Pancreas (tissue), 10 donors: ENCODE measurements around the gene MMP2. TPM values are rescaled to one million over a fixed set of nuclear protein-coding genes. Genes with fewer than 3 reads are reported as not detected.

Source experiments
- ATAC-seq, 4 donors: fragments of 200-7000 bp; cut with Tn5 transposase; one replicate each; pipeline versions ENCODE4 v1.8.0 to v1.9.1; 2020; ENCODE audit warnings: mild to moderate bottlenecking in 4 of 4, moderate library complexity in 4 of 4
- DNase-seq, 6 donors: peaks; one replicate each; pipeline ENCODE4 v3.0.0-alpha.2; 2020
- FAIRE-seq: peaks from 2 replicates; lab custom pipeline; 2012; peaks lifted over from hg19 to GRCh38; lab: Jason Lieb, UNC
- H3K27ac ChIP-seq, 4 donors: fragments of 200-600 bp; sonication (generic); 1 replicate in 3 of 4; 2 replicates in 1 of 4; pipeline versions ENCODE4 v1.5.0 to v1.8.0; 2020
- H3K27me3 ChIP-seq, 4 donors: fragments of 200-600 bp; one replicate each; pipeline ENCODE4 v1.8.0; 2021
- H3K36me3 ChIP-seq, 3 donors: fragments of 200-600 bp; sonication (generic) in 1 of 3; one replicate each; pipeline versions ENCODE4 v1.5.0 to v1.8.0; 2020 to 2021
- H3K4me1 ChIP-seq, 3 donors: fragments of 200-600 bp; one replicate each; pipeline ENCODE4 v1.8.0; 2021
- H3K4me3 ChIP-seq, 4 donors: fragments of 200-600 bp; sonication (generic) in 2 of 4; one replicate each; pipeline versions ENCODE4 v1.5.0 to v1.8.0; 2020 to 2021
- H3K9me3 ChIP-seq, 4 donors: fragments of 200-600 bp; one replicate each; pipeline ENCODE4 v1.8.0; 2021
- WGBS, 2 donors: extraction: QIAGEN DNeasy Blood & Tissue Kit; methylation state at CpG; one replicate each; pipeline ENCODE4 v1.1.7; 2013; 5-methylcytosine and 5-hydroxymethylcytosine counted together
- intact Hi-C, 3 donors: fragments of 100-400 bp; cut with DNase I; formaldehyde crosslinking; loops; one replicate each; pipeline versions ENCODE4 v1.11.1 to v1.14.2; 2022
- polyA plus RNA-seq, 2 donors: library from polyadenylated mRNA; stranded (reverse); fragments of 200-250 nt; gene quantifications; one replicate each; pipeline ENCODE4 v1.2.3, GENCODE V29; 2013
- total RNA-seq, 6 donors: library from RNA; stranded (reverse); fragmentation: NEBNext Ultra II Directional in 4 of 6; extraction: Animal tissue kit (Norgen Biotek cat#: 25700) in 4 of 6; gene quantifications; one replicate each; pipeline versions ENCODE4 v1.2.1 to v1.2.4, GENCODE V29; 2021 to 2023
- TF ChIP-seq, protein P1 (sequence below), 4 donors: fragments of 200-600 bp; sonication (generic) in 3 of 4; IDR thresholded peaks; one replicate each; pipeline versions ENCODE4 v1.5.0 to v1.8.0; 2021; ENCODE audit warnings: antibody characterized with exemption in 4 of 4
- donor health status: healthy with polysubstance abuse.
- donor health status: DM: no; HTN: no; CAD: no; lungs with moderate emphysema.
- donor health status: DM: no; HTN: no; CAD: no.
- donor health status: control.
- donor health status: control.
- donor health status: Bipolar disorder and iron deficiency.
- donor health status: DM: yes; HTN: yes; CAD: no.
- donor health status: DM: no; HTN: no; CAD: no.
- donor health status: DM: no; HTN: no; CAD: no.
- donor health status: DM: yes; HTN: yes; CAD: no.

Gene MMP2
- total and polyA plus RNA-seq, 8 donors: 6.5 to 108 (median 13.2) TPM

DNA sequence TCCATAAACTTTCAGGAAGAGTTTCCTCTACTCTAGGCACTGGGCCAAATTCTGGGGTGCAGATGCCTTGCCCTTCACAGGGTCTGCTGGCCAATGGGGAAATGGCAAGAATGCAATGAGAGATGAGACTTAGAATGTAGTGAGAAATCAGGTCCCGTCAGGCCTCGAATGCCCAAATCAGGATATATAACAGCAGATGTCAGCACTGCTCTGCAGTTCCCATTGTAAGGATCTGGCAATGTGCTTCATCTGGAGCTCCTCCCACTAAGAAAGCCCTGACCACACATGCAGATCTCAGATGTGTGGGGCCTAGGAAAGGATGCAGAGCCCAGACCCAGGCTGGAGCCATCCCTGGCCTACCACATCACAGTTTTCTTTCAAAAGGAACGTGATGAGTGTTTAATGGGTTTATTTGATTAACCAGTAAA, 16.0 kb downstream of the MMP2 start:
- Histone ChIP-seq H3K27me3 (no peaks in the 10 kb centered on the region), H3K9me3 (no peaks in the 10 kb centered on the region), H3K4me3 (no peak overlapping the region), H3K4me1 (no peaks in the 10 kb centered on the region), H3K27ac (no peak overlapping the region), H3K36me3 (no peaks in the 10 kb centered on the region)
- TF ChIP-seq, protein P1, sequence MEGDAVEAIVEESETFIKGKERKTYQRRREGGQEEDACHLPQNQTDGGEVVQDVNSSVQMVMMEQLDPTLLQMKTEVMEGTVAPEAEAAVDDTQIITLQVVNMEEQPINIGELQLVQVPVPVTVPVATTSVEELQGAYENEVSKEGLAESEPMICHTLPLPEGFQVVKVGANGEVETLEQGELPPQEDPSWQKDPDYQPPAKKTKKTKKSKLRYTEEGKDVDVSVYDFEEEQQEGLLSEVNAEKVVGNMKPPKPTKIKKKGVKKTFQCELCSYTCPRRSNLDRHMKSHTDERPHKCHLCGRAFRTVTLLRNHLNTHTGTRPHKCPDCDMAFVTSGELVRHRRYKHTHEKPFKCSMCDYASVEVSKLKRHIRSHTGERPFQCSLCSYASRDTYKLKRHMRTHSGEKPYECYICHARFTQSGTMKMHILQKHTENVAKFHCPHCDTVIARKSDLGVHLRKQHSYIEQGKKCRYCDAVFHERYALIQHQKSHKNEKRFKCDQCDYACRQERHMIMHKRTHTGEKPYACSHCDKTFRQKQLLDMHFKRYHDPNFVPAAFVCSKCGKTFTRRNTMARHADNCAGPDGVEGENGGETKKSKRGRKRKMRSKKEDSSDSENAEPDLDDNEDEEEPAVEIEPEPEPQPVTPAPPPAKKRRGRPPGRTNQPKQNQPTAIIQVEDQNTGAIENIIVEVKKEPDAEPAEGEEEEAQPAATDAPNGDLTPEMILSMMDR (IDR thresholded peaks at IDR 0.05): no peak
- DNase-seq (no peak), ATAC-seq (peak; percentile 63 to 91 (median 81)), FAIRE-seq (no peak)
- WGBS, 2 donors: 31 to 32% methylated on average over 3 of the region's 3 CpGs
- intact Hi-C loops: no loop called here

DNA sequence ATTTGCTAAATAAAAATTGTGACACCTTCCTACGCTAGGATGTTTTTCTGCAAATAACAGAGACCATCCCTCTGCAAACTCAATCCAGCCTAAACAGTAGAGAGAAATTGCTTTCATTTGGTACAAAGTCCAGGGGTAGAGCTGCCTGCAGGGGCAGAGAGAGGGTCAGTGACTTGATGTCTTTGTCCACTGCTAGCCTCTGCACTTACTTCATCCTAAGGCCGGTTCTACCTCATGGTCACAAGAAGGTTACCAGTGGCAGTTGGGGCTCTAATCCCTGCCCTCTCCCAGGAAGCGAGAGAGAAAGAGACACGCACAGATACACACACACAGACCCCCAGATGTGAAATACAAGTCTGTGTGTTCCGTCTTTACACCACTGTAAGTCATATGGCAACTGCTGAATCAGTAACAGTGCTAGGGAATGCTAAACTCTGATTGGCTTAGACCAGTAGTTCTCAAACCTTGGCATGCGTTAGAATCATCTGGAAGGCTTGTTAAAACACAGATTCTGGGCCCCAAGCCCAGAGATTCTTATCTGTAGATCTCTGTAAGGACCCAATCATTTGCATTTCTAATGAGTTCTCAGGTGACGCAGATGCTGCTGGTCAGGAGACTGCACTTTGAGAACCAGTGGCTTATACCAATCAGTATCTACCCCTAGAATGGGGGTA, 16.8 kb downstream of the MMP2 start:
- intact Hi-C loops: no loop called here
- WGBS, 2 donors: 65 to 67% methylated on average over 7 of the region's 7 CpGs
- peak in 3 of 4 donors; percentile 14 to 46 (median 33) for ATAC-seq

DNA sequence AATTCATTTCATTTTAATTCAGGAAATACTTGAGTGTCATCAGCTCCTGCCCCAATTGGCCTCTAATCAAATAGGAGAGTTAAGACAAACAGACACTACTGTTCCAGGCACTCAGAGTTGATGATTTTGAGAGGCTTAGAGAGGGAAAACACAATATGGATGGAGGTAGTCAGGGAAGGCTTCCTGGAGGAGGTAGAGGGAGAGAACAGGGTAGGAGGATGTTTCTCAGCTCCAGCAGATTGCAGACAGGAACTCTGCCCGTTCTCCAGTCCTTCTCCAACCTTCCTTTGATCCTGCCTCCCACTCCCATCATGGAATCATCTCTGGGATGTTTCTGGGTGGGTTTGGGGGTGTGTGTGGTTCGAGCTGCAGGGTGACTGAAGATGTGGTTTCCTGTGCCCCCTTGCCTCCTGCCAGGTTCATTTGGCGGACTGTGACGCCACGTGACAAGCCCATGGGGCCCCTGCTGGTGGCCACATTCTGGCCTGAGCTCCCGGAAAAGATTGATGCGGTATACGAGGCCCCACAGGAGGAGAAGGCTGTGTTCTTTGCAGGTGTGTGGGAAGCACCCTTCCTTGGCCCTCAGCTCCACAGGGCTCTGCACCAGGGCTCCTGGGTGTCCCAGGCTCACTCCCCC, 17.6 kb downstream of the MMP2 start:
- FAIRE-seq: no peak
- peak in 1 of 6 donors; percentile 17 for DNase-seq
- Histone ChIP-seq H3K27me3 (no peaks in the 10 kb centered on the region), H3K4me1 (no peaks in the 10 kb centered on the region), H3K36me3 (no peaks in the 10 kb centered on the region), H3K27ac (no peak overlapping the region), H3K9me3 (no peaks in the 10 kb centered on the region), H3K4me3 (no peak overlapping the region)
- peak in 3 of 4 donors; percentile 14 to 51 (median 47) for ATAC-seq
- TF ChIP-seq, protein P1 (IDR thresholded peaks at IDR 0.05): no peak
- WGBS, 2 donors: 47 to 52% methylated on average over 8 of the region's 8 CpGs
- intact Hi-C loops: no loop called here

More for the DNA sequence above, 16.8 kb downstream of the MMP2 start:
- DNase-seq (no peak), FAIRE-seq (no peak)
- H3K36me3 ChIP-seq: no peaks in the 10 kb centered on the region
- no peaks in the 10 kb centered on the region for H3K27me3 ChIP-seq
- H3K9me3 ChIP-seq: no peaks in the 10 kb centered on the region
- no peak overlapping the region for H3K4me3 ChIP-seq
- no peaks in the 10 kb centered on the region for H3K4me1 ChIP-seq
- no peak overlapping the region for H3K27ac ChIP-seq
- TF ChIP-seq, protein P1 (IDR thresholded peaks at IDR 0.05): no peak

DNA sequence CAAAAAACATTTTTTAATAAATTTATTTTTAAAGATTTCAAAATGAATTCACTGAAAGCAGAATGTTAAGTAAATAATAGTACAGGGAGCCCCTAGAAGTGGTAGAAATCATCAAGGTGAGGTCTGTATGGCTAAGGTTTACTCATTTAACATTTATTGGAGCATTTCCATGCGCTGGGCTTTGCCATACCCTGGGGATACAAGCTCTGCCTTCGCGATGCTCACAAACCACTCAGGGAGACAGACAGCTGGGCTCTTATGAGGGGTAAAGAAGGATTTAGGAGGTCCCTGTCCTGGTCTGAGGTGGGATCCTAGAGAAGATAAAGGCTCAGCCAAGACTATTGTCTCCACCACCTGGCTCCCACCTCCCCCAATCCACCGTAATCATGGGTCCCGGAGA, 18.6 kb downstream of the MMP2 start:
- Histone ChIP-seq H3K36me3 (no peaks in the 10 kb centered on the region), H3K4me1 (peaks cover 7 to 9% (median 8%) of the 10 kb centered on the region in 3 donors), H3K27me3 (no peaks in the 10 kb centered on the region), H3K4me3 (no peak overlapping the region), H3K9me3 (no peaks in the 10 kb centered on the region), H3K27ac (no peak overlapping the region)
- intact Hi-C loops: no loop called here
- WGBS, 2 donors: 83 to 93% methylated on average over 5 of the region's 5 CpGs
- FAIRE-seq (no peak), ATAC-seq (no peak), DNase-seq (no peak)
- TF ChIP-seq, protein P1 (IDR thresholded peaks at IDR 0.05): no peak

DNA sequence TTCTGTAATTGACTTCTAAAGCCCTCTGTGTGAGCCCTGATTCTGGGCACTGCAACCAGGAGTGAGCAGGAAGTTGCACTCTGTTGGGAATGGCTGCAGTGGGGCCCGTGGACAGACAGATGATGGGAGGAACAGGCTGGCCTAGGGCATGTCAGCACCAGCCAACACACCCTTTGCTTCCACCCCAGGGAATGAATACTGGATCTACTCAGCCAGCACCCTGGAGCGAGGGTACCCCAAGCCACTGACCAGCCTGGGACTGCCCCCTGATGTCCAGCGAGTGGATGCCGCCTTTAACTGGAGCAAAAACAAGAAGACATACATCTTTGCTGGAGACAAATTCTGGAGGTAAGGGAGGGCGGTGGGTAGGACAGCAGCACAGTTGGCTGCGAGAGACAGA, 19.1 kb downstream of the MMP2 start:
- H3K27ac ChIP-seq: no peak overlapping the region
- intact Hi-C loops: no loop called here
- no peaks in the 10 kb centered on the region for H3K9me3 ChIP-seq
- no peak overlapping the region for H3K4me3 ChIP-seq
- DNase-seq: no peak
- TF ChIP-seq, protein P1 (IDR thresholded peaks at IDR 0.05): no peak
- no peak for FAIRE-seq
- H3K4me1 ChIP-seq: peaks cover 11 to 12% (median 11%) of the 10 kb centered on the region in 3 donors
- ATAC-seq: no peak
- WGBS, 2 donors: 82 to 86% methylated on average over 6 of the region's 6 CpGs
- H3K27me3 ChIP-seq: no peaks in the 10 kb centered on the region
- H3K36me3 ChIP-seq: no peaks in the 10 kb centered on the region
